NB4 (cell line): Measurements from ENCODE around the gene AS3MT.

ENCODE experiments used
- DNase-seq: peaks from one replicate; pipeline ENCODE4 v3.0.0; 2010; ENCODE audit warnings: low read depth
- H3K4me3 ChIP-seq: one replicate; pipeline ENCODE4 v1.5.1; 2011; ENCODE audit warnings: mild to moderate bottlenecking, low read depth, low read length, moderate library complexity
- MYC ChIP-seq: IDR thresholded peaks from 2 replicates; pipeline ENCODE4 v1.6.1; 2011; ENCODE audit warnings: low read depth, low read length
- POLR2A ChIP-seq: IDR thresholded peaks from 2 replicates; pipeline ENCODE4 v1.6.1; 2011; ENCODE audit warnings: mild to moderate bottlenecking; ENCODE audit not compliant: insufficient read length; ENCODE audit errors: extremely low read depth
- TF ChIP-seq, protein P1 (sequence below): IDR thresholded peaks from 2 replicates; pipeline ENCODE4 v1.6.1; 2011; ENCODE audit warnings: low read depth, low read length
- TF ChIP-seq, protein P2 (sequence below): IDR thresholded peaks from one replicate; pipeline ENCODE4 v1.5.1; 2012; ENCODE audit warnings: low read depth, low read length

The AS3MT gene

DNA sequence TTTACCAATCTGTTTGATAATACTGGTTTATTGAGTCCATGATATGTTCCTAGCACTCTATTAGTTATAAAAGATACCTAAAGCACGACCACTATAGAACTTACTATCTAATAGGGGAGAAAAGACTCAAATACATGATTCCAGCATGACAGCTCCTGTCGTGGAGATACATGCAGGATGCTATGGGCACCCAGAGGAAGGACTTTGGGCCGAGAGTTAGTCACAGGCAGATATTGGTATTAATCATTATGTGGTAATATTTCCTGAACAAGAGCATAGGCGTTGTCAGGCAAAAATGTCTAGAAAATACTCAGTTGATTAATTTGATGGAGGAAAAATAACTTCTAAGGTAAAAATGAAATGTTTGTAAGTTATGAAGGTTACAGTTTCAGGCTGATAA lies 80.6 kb downstream of the AS3MT start:
- H3K4me3 ChIP-seq = no peak overlapping the region
- no peak for DNase-seq
- TF ChIP-seq MYC (no peak), POLR2A (no peak)
- TF ChIP-seq, protein P1, sequence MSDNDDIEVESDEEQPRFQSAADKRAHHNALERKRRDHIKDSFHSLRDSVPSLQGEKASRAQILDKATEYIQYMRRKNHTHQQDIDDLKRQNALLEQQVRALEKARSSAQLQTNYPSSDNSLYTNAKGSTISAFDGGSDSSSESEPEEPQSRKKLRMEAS = no peak
- TF ChIP-seq, protein P2, sequence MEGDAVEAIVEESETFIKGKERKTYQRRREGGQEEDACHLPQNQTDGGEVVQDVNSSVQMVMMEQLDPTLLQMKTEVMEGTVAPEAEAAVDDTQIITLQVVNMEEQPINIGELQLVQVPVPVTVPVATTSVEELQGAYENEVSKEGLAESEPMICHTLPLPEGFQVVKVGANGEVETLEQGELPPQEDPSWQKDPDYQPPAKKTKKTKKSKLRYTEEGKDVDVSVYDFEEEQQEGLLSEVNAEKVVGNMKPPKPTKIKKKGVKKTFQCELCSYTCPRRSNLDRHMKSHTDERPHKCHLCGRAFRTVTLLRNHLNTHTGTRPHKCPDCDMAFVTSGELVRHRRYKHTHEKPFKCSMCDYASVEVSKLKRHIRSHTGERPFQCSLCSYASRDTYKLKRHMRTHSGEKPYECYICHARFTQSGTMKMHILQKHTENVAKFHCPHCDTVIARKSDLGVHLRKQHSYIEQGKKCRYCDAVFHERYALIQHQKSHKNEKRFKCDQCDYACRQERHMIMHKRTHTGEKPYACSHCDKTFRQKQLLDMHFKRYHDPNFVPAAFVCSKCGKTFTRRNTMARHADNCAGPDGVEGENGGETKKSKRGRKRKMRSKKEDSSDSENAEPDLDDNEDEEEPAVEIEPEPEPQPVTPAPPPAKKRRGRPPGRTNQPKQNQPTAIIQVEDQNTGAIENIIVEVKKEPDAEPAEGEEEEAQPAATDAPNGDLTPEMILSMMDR = no peak

DNA sequence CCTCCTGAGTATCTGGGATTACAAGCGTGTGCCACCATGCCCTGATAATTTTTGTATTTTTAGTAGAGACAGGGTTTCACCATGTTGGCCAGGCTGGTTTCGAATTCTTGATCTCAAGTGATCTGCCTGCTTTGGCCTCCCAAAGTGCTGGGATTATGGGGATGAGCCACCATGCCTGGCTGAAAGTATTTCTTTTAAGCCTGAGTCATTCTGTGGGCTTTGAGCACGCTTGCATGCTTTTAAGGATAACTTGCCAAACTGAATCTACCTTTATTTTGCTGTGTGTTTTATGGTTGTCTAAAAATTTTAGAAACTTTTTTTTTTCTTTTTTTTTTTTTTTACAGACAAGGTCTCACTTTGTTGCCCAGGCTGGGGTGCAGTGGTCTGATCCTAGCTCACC lies 82.0 kb downstream of the AS3MT start:
- DNase-seq = no peak
- TF ChIP-seq MYC (no peak), POLR2A (no peak)
- TF ChIP-seq, protein P2 = no peak
- TF ChIP-seq, protein P1 = no peak
- no peak overlapping the region for H3K4me3 ChIP-seq
